ENCODE measurements around the gene DOCK8.

- TF ChIP-seq POLR2A (IDR thresholded peaks at IDR 0.05) = no peak
- TF ChIP-seq, protein P1, sequence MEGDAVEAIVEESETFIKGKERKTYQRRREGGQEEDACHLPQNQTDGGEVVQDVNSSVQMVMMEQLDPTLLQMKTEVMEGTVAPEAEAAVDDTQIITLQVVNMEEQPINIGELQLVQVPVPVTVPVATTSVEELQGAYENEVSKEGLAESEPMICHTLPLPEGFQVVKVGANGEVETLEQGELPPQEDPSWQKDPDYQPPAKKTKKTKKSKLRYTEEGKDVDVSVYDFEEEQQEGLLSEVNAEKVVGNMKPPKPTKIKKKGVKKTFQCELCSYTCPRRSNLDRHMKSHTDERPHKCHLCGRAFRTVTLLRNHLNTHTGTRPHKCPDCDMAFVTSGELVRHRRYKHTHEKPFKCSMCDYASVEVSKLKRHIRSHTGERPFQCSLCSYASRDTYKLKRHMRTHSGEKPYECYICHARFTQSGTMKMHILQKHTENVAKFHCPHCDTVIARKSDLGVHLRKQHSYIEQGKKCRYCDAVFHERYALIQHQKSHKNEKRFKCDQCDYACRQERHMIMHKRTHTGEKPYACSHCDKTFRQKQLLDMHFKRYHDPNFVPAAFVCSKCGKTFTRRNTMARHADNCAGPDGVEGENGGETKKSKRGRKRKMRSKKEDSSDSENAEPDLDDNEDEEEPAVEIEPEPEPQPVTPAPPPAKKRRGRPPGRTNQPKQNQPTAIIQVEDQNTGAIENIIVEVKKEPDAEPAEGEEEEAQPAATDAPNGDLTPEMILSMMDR (IDR thresholded peaks at IDR 0.05) = no peak
- no peak for TF ChIP-seq EP300 (IDR thresholded peaks at IDR 0.05)
These were observed 13.2 kb downstream of the DOCK8 start for GRCh38 chr9:227860-228259.
